ENCODE data around the gene DSP.

DNA sequence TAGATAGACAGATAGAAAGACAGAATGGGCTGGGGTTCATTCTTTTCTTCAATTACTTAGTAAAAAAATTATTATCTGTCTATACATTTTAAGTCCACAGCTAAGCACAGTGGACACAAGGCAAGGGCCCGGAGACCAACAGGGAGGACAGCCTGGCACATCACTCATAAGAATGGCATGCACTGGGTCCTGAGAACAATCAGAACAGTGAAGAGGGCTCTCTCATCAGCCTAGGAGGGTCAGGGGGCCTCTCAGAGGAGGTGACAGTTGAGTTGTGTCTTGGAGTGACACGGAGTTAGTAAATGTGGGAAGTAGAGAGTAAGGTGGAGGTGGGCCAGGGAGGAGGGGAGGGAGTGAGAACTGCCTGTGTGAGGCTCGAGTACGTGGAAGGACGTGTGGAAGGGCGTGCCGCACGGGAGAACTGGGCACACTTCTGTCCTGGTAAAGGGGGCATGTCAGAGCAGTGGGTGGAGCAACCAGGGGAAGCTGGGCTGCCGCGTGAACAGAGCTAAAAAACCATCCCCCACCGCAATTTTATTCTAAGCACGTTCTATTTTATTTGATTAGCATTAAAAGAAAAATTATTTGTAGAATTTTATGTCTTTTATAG is 45.1 kb upstream of the DSP start:
- TF ChIP-seq, protein P1, sequence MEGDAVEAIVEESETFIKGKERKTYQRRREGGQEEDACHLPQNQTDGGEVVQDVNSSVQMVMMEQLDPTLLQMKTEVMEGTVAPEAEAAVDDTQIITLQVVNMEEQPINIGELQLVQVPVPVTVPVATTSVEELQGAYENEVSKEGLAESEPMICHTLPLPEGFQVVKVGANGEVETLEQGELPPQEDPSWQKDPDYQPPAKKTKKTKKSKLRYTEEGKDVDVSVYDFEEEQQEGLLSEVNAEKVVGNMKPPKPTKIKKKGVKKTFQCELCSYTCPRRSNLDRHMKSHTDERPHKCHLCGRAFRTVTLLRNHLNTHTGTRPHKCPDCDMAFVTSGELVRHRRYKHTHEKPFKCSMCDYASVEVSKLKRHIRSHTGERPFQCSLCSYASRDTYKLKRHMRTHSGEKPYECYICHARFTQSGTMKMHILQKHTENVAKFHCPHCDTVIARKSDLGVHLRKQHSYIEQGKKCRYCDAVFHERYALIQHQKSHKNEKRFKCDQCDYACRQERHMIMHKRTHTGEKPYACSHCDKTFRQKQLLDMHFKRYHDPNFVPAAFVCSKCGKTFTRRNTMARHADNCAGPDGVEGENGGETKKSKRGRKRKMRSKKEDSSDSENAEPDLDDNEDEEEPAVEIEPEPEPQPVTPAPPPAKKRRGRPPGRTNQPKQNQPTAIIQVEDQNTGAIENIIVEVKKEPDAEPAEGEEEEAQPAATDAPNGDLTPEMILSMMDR (IDR thresholded peaks at IDR 0.05; ENCODE audit: poor library complexity, severe bottlenecking): no peak
- TF ChIP-seq MXI1 (conservative IDR thresholded peaks at IDR 0.05; ENCODE audit: poor library complexity, severe bottlenecking): no peak

Data from neural cell (in vitro differentiated cells).